AG09319 (cell line): ENCODE results near the gene KCNK2.
A peak's percentile ranks its signal among the peaks of the same experiment; 100 is the strongest.

Experiments
- DNase-seq: peaks from one replicate; pipeline ENCODE4 v3.0.0-alpha.2; 2010; ENCODE audit warnings: low read depth; ENCODE audit errors: extremely low read depth
- CTCF ChIP-seq: IDR thresholded peaks from 2 replicates; pipeline ENCODE4 v1.5.1; 2011; ENCODE audit warnings: low read depth, mild to moderate bottlenecking, inconsistent platforms, low read length, moderate library complexity

KCNK2 gene

DNA sequence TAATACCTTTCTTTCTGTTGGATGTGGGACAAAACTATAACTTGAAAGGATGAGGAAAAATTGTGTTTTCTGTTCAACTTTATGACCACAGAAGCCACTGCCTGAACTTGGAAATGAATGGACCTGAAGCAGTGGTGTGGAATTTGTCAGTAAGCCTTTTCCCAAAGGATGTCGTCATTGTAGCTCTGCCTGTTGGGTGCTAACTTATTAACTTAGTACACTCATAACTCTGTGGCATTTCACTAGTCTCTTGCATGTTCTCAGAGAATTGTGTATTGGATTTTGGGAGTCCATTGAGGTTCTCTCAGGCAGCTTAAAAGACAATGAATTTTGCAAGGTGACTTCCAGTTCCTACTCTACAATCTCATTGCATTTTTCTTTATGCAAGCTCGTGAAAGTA, 49.6 kb downstream of the KCNK2 start:
- DNase-seq: no peak
- TF ChIP-seq CTCF: no peak

DNA sequence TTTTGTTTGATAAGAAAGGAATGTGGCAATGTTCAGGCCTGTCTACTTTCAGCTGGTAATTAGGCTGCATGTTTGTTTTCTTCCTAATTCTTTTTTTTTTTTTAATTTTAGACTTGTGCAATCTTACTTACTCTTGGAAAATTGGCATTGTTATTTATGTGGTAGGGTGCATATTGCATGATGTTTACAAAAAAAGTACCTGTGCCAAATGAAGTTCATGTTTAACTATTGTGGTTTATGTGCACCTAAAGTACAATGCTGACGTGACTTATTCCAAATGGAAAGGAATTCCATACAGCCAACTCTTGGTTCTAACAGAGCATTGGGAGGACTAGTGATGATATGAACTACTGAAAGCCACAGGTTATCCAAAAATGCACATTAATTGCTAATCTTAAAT, 51.0 kb downstream of the KCNK2 start:
- no peak for DNase-seq
- TF ChIP-seq CTCF: no peak

- no peak for TF ChIP-seq CTCF
- no peak for DNase-seq
These were observed 55.4 kb downstream of the KCNK2 start for GRCh38 chr1:215137985-215138384.

DNA sequence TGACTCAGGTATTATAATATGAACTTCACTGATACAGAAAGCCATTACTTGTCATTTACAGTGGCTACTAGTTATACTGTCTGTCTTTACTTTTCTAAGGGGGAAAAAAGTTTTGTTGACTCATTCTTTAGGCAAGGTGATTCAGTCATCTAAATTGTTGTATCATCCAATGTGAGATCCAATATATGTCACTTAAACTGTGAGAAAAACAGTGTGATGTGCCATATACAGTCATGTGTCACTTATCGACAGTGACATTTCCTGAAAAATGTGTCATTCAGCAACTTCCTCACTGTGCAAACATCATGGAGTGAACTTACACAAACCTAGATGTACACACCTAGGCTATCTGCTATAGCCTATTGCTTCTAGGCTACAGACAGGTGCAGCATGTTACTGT, 57.6 kb downstream of the KCNK2 start:
- TF ChIP-seq CTCF: no peak
- no peak for DNase-seq

- no peak for DNase-seq
- TF ChIP-seq CTCF: no peak
These were observed 58.9 kb downstream of the KCNK2 start for GRCh38 chr1:215141460-215141859.

DNA sequence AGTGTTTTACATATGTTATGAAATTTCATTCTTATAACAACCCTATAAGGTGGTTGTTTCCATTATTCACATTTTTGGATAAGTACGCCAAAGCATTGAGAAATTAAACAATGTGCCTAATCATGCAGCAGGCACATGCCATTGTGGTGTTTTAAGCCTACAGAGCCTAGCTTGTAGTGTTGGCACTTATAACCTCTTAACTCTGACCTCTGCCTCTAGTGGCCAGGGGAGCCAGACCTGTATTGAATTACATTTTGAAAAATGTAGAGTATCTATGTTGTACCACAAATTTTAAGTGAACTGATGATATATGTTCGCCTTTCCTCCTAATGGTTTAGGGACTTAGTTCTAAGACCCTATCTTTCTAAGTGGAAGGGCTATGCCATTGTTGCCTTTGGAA, 61.0 kb downstream of the KCNK2 start:
- no peak for DNase-seq
- no peak for TF ChIP-seq CTCF

DNA sequence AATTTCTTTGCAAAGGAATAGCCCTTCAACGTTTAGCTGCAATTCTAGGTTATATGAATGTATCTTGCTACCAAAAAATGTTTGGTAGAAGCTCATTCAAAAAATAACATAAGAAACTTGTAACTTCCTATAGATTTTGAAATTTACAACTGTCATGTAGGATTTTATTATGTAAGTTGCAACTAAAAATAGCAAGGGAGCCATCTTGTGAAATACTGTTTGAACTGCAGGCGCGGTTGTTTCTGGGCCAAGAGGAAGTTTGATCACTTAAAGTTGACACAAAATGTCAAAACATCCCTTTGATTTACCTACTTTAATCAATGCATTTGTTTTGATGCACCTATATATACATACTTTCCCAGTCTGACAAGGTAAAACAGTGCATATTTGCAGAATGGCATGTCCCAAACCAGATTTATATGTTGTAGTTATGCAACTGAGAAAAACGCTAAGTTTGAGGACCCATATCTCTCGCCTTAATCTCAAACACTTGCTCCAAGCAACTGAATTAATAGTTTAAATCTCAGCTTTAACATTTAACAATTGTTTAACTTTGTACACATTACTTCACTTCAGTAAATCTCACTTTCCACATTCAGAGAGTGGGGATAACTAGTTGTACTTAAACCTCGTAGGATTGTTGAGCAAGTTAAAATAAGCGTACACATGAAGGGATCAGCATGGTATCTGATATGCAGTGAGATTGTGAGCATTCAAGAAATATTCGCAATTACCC, 63.9 kb downstream of the KCNK2 start:
- DNase-seq: no peak
- peak; percentile 62 for TF ChIP-seq CTCF
